ENCODE data around the gene DPEP3. TPM values are rescaled to one million over a fixed set of nuclear protein-coding genes. Genes with fewer than 3 reads are reported as not detected.
"Not testable (repeated sequence)": the region's sequence is repeated elsewhere in the genome, so short reads cannot be mapped to it uniquely, and the experiment has no call there.

Gene DPEP3
- not detected for total RNA-seq
- long read RNA-seq, donor 1: 0 reads
- long read RNA-seq, donor 2: 0 reads

GRCh38 chr16:67979955-67980678, at the start of gene DPEP3:
Gene DPEP3 (minus strand): TSS chr16:67980499. CDS start chr16:67980380, 119 bp downstream.
- intact Hi-C loops (cut with DNase I): no loop called here
- DNase-seq (ENCODE audit: low spot score): no peak

GRCh38 chr16:68028996-68029395, 48.7 kb upstream of the DPEP3 start:
- intact Hi-C loops (cut with DNase I): no loop called here

GRCh38 chr16:68022728-68023537, 42.6 kb upstream of the DPEP3 start, which contains the start of the genes DDX28 and DUS2:
Gene DDX28 (minus strand): TSS chr16:68023232. CDS start chr16:68023202, 30 bp downstream.
Gene DUS2 (plus strand): TSS chr16:68023284. CDS start chr16:68038024, 14,740 bp downstream.
- intact Hi-C loops (cut with DNase I): no loop called here
- peak; percentile 98 for DNase-seq (ENCODE audit: low spot score)

More at GRCh38 chr16:68028996-68029395, 48.7 kb upstream of the DPEP3 start:
- no peak for DNase-seq (ENCODE audit: low spot score)

GRCh38 chr16:68022278-68022727, 42.0 kb upstream of the DPEP3 start:
- peak; percentile 77 for DNase-seq (ENCODE audit: low spot score)
- intact Hi-C loops (cut with DNase I): no loop called here

GRCh38 chr16:68021490-68021889, 41.2 kb upstream of the DPEP3 start:
- intact Hi-C loops (cut with DNase I): no loop called here
- DNase-seq (ENCODE audit: low spot score): no peak

- no peak for DNase-seq (ENCODE audit: low spot score)
Observed at GRCh38 chr16:68019167-68019680, 38.9 kb upstream of the DPEP3 start.

GRCh38 chr16:68015681-68016080, 35.4 kb upstream of the DPEP3 start, which contains the start of gene DPEP2NB:
Gene DPEP2NB (minus strand): TSS chr16:68015911. CDS start chr16:68015770, 141 bp downstream.
- DNase-seq (ENCODE audit: low spot score): no peak
- intact Hi-C loops (cut with DNase I): no loop called here

More at GRCh38 chr16:68019167-68019680, 38.9 kb upstream of the DPEP3 start:
- intact Hi-C loops (cut with DNase I): no loop called here

- DNase-seq (ENCODE audit: low spot score): no peak
- intact Hi-C loops (cut with DNase I): no loop called here
Observed at GRCh38 chr16:68013440-68013839, 33.1 kb upstream of the DPEP3 start.

- intact Hi-C loops (cut with DNase I); DNase-seq (ENCODE audit: low spot score): not testable (repeated sequence)
Observed at GRCh38 chr16:68009872-68010271, 29.6 kb upstream of the DPEP3 start.

GRCh38 chr16:68009157-68009735, 28.9 kb upstream of the DPEP3 start:
- DNase-seq (ENCODE audit: low spot score): no peak
- intact Hi-C loops (cut with DNase I): no loop called here

GRCh38 chr16:68005786-68006286, 25.5 kb upstream of the DPEP3 start:
- DNase-seq (ENCODE audit: low spot score): peak; percentile 83
- intact Hi-C loops (cut with DNase I): no loop called here

- intact Hi-C loops (cut with DNase I): no loop called here
Observed at GRCh38 chr16:68005211-68005610, 24.9 kb upstream of the DPEP3 start.

GRCh38 chr16:68003031-68003430, 22.7 kb upstream of the DPEP3 start:
- no peak for DNase-seq (ENCODE audit: low spot score)
- intact Hi-C loops (cut with DNase I): no loop called here

More at GRCh38 chr16:68005211-68005610, 24.9 kb upstream of the DPEP3 start:
- DNase-seq (ENCODE audit: low spot score): no peak

GRCh38 chr16:68000450-68000849, 20.2 kb upstream of the DPEP3 start:
- intact Hi-C loops (cut with DNase I): no loop called here
- no peak for DNase-seq (ENCODE audit: low spot score)

- no peak for DNase-seq (ENCODE audit: low spot score)
- intact Hi-C loops (cut with DNase I): no loop called here
Observed at GRCh38 chr16:67999985-68000384, 19.7 kb upstream of the DPEP3 start.

- intact Hi-C loops (cut with DNase I); DNase-seq (ENCODE audit: low spot score): not testable (repeated sequence)
Observed at GRCh38 chr16:67998779-67999688, 18.7 kb upstream of the DPEP3 start, which contains the start of gene DPEP2. Gene DPEP2 (minus strand): TSS chr16:67999484. CDS start chr16:67993212, 6,272 bp downstream.

GRCh38 chr16:67998231-67998778, 18.0 kb upstream of the DPEP3 start:
- intact Hi-C loops (cut with DNase I); DNase-seq (ENCODE audit: low spot score): not testable (repeated sequence)

- DNase-seq (ENCODE audit: low spot score): no peak
- intact Hi-C loops (cut with DNase I): no loop called here
Observed at GRCh38 chr16:67996666-67997065, 16.4 kb upstream of the DPEP3 start.
